H1 (cell line): Measurements from ENCODE around the gene ASPA. TPM values are rescaled to one million over a fixed set of nuclear protein-coding genes. Genes with fewer than 3 reads are reported as not detected.

ENCODE experiments used
- CTCF ChIA-PET: fragments of 300-600 bp; sonication (Branson Sonifier 250); formaldehyde crosslinking; loops from one replicate; lab custom pipeline; 2021; ENCODE audit not compliant: partially characterized antibody; lab: Charles Lee
- POLR2A ChIA-PET: fragments of 300-600 bp; sonication (Branson Sonifier 250); formaldehyde crosslinking; loops from one replicate; lab custom pipeline; 2021; ENCODE audit warnings: inconsistent platforms; ENCODE audit not compliant: partially characterized antibody; lab: Charles Lee
- DNase-seq, 2 experiments: peaks; one replicate each; pipeline versions ENCODE4 v3.0.0 to v3.0.0-alpha.2; 2010 to 2022; ENCODE audit warnings: low spot score in 2 of 2, low read depth in 1 of 2, mixed read lengths in 1 of 2
- FAIRE-seq: peaks from 2 replicates; lab custom pipeline; 2011; peaks lifted over from hg19 to GRCh38; lab: Jason Lieb, UNC
- H2AFZ ChIP-seq: 2 replicates; pipeline ENCODE4 v1.8.1; 2012; ENCODE audit warnings: low read length, inconsistent platforms
- H2AK5ac ChIP-seq: 2 replicates; pipeline ENCODE4 v1.6.1; 2013; ENCODE audit warnings: low read depth, low read length
- H2BK120ac ChIP-seq: replicated peaks from 2 replicates; pipeline ENCODE3; 2013; ENCODE audit warnings: low read depth, low read length, inconsistent platforms
- H2BK12ac ChIP-seq: 2 replicates; pipeline ENCODE4 v1.6.1; 2013; ENCODE audit warnings: low read depth, low read length
- H2BK15ac ChIP-seq: 2 replicates; pipeline ENCODE4 v1.6.1; 2013; ENCODE audit warnings: low read length
- H2BK20ac ChIP-seq: 2 replicates; pipeline ENCODE4 v1.6.1; 2013; ENCODE audit warnings: low read length
- H2BK5ac ChIP-seq: 2 replicates; pipeline ENCODE4 v1.6.1; 2013; ENCODE audit warnings: low read depth, low read length
- H3K14ac ChIP-seq: 2 replicates; pipeline ENCODE4 v1.6.1; 2013; ENCODE audit warnings: inconsistent platforms; ENCODE audit not compliant: insufficient read length
- H3K18ac ChIP-seq: 2 replicates; pipeline ENCODE4 v1.6.1; 2013; ENCODE audit warnings: low read length; ENCODE audit errors: extremely low read depth
- H3K23ac ChIP-seq: 2 replicates; pipeline ENCODE4 v1.6.1; 2013; ENCODE audit warnings: inconsistent platforms; ENCODE audit not compliant: insufficient read length
- H3K23me2 ChIP-seq: 2 replicates; pipeline ENCODE4 v1.6.1; 2013; ENCODE audit warnings: low read depth, low read length
- H3K27ac ChIP-seq: 2 replicates; pipeline ENCODE4 v1.6.1; 2011; ENCODE audit warnings: low read depth, low read length, inconsistent platforms
- H3K27me3 ChIP-seq, 4 experiments: replicated peaks in 1 of 4; 1 replicate in 1 of 4; 2 replicates in 3 of 4; pipeline versions ENCODE4 v1.6.1 to v1.8.1; 2011 to 2013; ENCODE audit warnings: low read length in 3 of 4, mild to moderate bottlenecking in 3 of 4, inconsistent platforms in 2 of 4, mixed read lengths in 2 of 4, moderate library complexity in 1 of 4; ENCODE audit not compliant: control insufficient read depth in 3 of 4, insufficient read depth in 3 of 4; ENCODE audit errors: extremely low read depth in 1 of 4
- H3K36me3 ChIP-seq, 4 experiments: 2 replicates each; pipeline versions ENCODE4 v1.6.1 to v1.8.1; 2011 to 2013; ENCODE audit warnings: mild to moderate bottlenecking in 4 of 4, low read length in 3 of 4, moderate library complexity in 2 of 4, control low read depth in 1 of 4, inconsistent platforms in 1 of 4; ENCODE audit not compliant: insufficient read depth in 4 of 4, control insufficient read depth in 2 of 4
- H3K4ac ChIP-seq: replicated peaks from 2 replicates; pipeline ENCODE3; 2013; ENCODE audit warnings: low read length, low read depth, mixed read lengths, inconsistent platforms; ENCODE audit not compliant: insufficient read length
- H3K4me1 ChIP-seq, 4 experiments: replicated peaks in 1 of 4; 1 replicate in 1 of 4; 2 replicates in 3 of 4; pipeline versions ENCODE4 v1.6.1 to v1.8.1; 2011 to 2013; ENCODE audit warnings: low read length in 3 of 4, inconsistent platforms in 2 of 4, mixed read lengths in 1 of 4; ENCODE audit not compliant: insufficient read depth in 4 of 4, control insufficient read depth in 3 of 4
- H3K4me2 ChIP-seq, 2 experiments: 2 replicates each; pipeline versions ENCODE4 v1.6.1 to v1.8.1; 2011 to 2013; ENCODE audit warnings: low read depth in 2 of 2, low read length in 2 of 2, control low read depth in 1 of 2, inconsistent platforms in 1 of 2, mild to moderate bottlenecking in 1 of 2; ENCODE audit not compliant: insufficient read depth in 1 of 2
- H3K4me3 ChIP-seq, 4 experiments: fragments of 200-600, 300-600 bp in 1 of 4; sonication (generic), shearing (Covaris generic), sonication (Bioruptor Twin) in 1 of 4; 2 replicates each; pipeline versions ENCODE4 v1.5.1 to v1.8.1; 2011 to 2016; ENCODE audit warnings: low read length in 4 of 4, low read depth in 3 of 4, control low read depth in 2 of 4, inconsistent platforms in 2 of 4, mild to moderate bottlenecking in 2 of 4, mixed read lengths in 1 of 4, moderate library complexity in 1 of 4; ENCODE audit not compliant: insufficient read depth in 2 of 4; ENCODE audit errors: extremely low read depth in 1 of 4
- H3K56ac ChIP-seq: replicated peaks from 2 replicates; pipeline ENCODE3; 2013; ENCODE audit warnings: low read depth, mild to moderate bottlenecking, mixed read lengths, low read length, inconsistent platforms; ENCODE audit not compliant: insufficient read length
- H3K79me1 ChIP-seq: 2 replicates; pipeline ENCODE4 v1.6.1; 2013; ENCODE audit warnings: low read depth, low read length, control low read depth
- H3K79me2 ChIP-seq, 2 experiments: 2 replicates each; pipeline versions ENCODE4 v1.6.1 to v1.8.1; 2012 to 2013; ENCODE audit warnings: low read length in 2 of 2, mild to moderate bottlenecking in 2 of 2, inconsistent platforms in 1 of 2; ENCODE audit not compliant: insufficient read depth in 2 of 2, control insufficient read depth in 1 of 2
- H3K9ac ChIP-seq, 4 experiments: replicated peaks in 1 of 4; 1 replicate in 1 of 4; 2 replicates in 3 of 4; pipeline versions ENCODE4 v1.6.1 to v1.8.1; 2011 to 2013; ENCODE audit warnings: low read depth in 3 of 4, low read length in 3 of 4, control low read depth in 2 of 4, mild to moderate bottlenecking in 2 of 4, moderate library complexity in 2 of 4, inconsistent platforms in 1 of 4; ENCODE audit errors: extremely low read depth in 1 of 4
- H3K9me3 ChIP-seq, 2 experiments: 2 replicates each; pipeline versions ENCODE4 v1.6.1 to v1.8.1; 2012 to 2013; ENCODE audit warnings: mild to moderate bottlenecking in 2 of 2, moderate library complexity in 2 of 2, control low read depth in 1 of 2, inconsistent platforms in 1 of 2, low read depth in 1 of 2, low read length in 1 of 2, mixed read lengths in 1 of 2; ENCODE audit not compliant: insufficient read depth in 2 of 2
- H4K20me1 ChIP-seq, 2 experiments: replicated peaks in 1 of 2; 2 replicates each; pipeline versions ENCODE3 to v1.8.1; 2011 to 2013; ENCODE audit warnings: inconsistent platforms in 2 of 2, low read length in 2 of 2, mild to moderate bottlenecking in 1 of 2; ENCODE audit not compliant: insufficient read depth in 2 of 2, control insufficient read depth in 1 of 2
- H4K5ac ChIP-seq: 2 replicates; pipeline ENCODE4 v1.6.1; 2013; ENCODE audit warnings: low read length, low read depth, mixed read lengths, inconsistent platforms; ENCODE audit not compliant: insufficient read length
- H4K8ac ChIP-seq: 2 replicates; pipeline ENCODE4 v1.8.0; 2013; ENCODE audit warnings: mild to moderate bottlenecking, moderate library complexity, low read length, inconsistent platforms; ENCODE audit not compliant: insufficient read depth; ENCODE audit errors: extremely low read depth
- H4K91ac ChIP-seq: replicated peaks from 2 replicates; pipeline ENCODE3; 2013; ENCODE audit warnings: low read length, mixed read lengths, inconsistent platforms; ENCODE audit not compliant: insufficient read length
- WGBS, 2 experiments: shearing (Covaris generic) in 1 of 2; methylation state at CpG; one replicate each; pipeline versions ENCODE4 v1.1.6 to v1.1.7; 2013 to 2015; ENCODE audit warnings: low lambda C conversion rate in 2 of 2, mixed read lengths in 2 of 2, inconsistent platforms in 1 of 2, low coverage in 1 of 2, missing lambda C conversion rate in 1 of 2; ENCODE audit not compliant: insufficient replicate concordance in 2 of 2, insufficient coverage in 1 of 2, insufficient read length in 1 of 2; ENCODE audit errors: extremely low coverage in 1 of 2, missing lambda C conversion rate in 1 of 2; 5-methylcytosine and 5-hydroxymethylcytosine counted together
- polyA plus RNA-seq, 7 experiments: library from polyadenylated mRNA; depleted of rRNA in 3 of 7; stranded (reverse) in 5 of 7; unstranded in 2 of 7; fragments of >200 nt in 5 of 7; fragments of 200-250 nt in 2 of 7; gene quantifications; 1 replicate in 5 of 7; 2 replicates in 1 of 7; 4 replicates in 1 of 7; pipeline versions ENCODE4 v1.2.1 to v1.2.3, GENCODE V29; 2011 to 2013; ENCODE audit warnings: missing spikeins in 2 of 7, mixed read lengths in 2 of 7
- total RNA-seq: library from RNA; stranded (reverse); fragmentation: NEBNext Ultra II Directional; extraction: Animal tissue kit (Norgen Biotek cat#: 25700); gene quantifications from 2 replicates; pipeline ENCODE4 v1.2.1, GENCODE V29; 2021

The ASPA gene
- total and polyA plus RNA-seq, 2 of the 8 experiments (the other 6 are each of a cell fraction or from before 2014, with no cell fraction given): 0.03 TPM; not detected in 1

- Histone ChIP-seq H4K91ac (no peak overlapping the region), H3K27ac (no peak overlapping the region), H3K27me3 (no peaks in the 10 kb centered on the region), H3K14ac (no peak overlapping the region), H3K23ac (no peak overlapping the region), H3K79me2 (no peaks in the 10 kb centered on the region), H4K8ac (peak overlapping the region; percentile 53; the same call in 1 of the 2 replicates), H2AK5ac (no peak overlapping the region), H3K4me3 (no peak overlapping the region), H2BK20ac (no peak overlapping the region), H3K23me2 (peaks cover 3% of the 10 kb centered on the region; the same call in 1 of the 2 replicates), H3K56ac (no peak overlapping the region), H3K4me1 (peaks cover 0 to 13% (median 4%) of the 10 kb centered on the region in 4 experiments; a peak in 5 of 7 replicates), H3K4me2 (no peak overlapping the region), H2BK12ac (no peak overlapping the region), H3K79me1 (no peaks in the 10 kb centered on the region), H4K20me1 (no peaks in the 10 kb centered on the region), H4K5ac (no peak overlapping the region), H2AFZ (no peak overlapping the region), H2BK15ac (no peak overlapping the region), H3K9ac (no peak overlapping the region), H3K36me3 (no peaks in the 10 kb centered on the region), H3K9me3 (no peaks in the 10 kb centered on the region), H2BK120ac (no peak overlapping the region), H3K4ac (no peak overlapping the region), H2BK5ac (no peak overlapping the region), H3K18ac (no peak overlapping the region)
- CTCF ChIA-PET: no interaction called here
- POLR2A ChIA-PET: no interaction called here
- 92% methylated on average over 8 of the region's 8 CpGs; no CpG with 5 or more reads in 1 of the 2 experiments for WGBS, 2 experiments
- no peak for DNase-seq
- no peak for FAIRE-seq
Observed at GRCh38 chr17:3527896-3528295, 52.1 kb downstream of the ASPA start.
